GM18511 (cell line): ENCODE measurements around the gene B4GALT6.

ENCODE experiments used
- ATAC-seq: cut with Tn5 transposase; IDR thresholded peaks from one replicate; pipeline ENCODE4 v1.9.1; 2021; ENCODE audit warnings: mild to moderate bottlenecking, moderate library complexity; ENCODE audit not compliant: unreplicated experiment

B4GALT6 gene

DNA sequence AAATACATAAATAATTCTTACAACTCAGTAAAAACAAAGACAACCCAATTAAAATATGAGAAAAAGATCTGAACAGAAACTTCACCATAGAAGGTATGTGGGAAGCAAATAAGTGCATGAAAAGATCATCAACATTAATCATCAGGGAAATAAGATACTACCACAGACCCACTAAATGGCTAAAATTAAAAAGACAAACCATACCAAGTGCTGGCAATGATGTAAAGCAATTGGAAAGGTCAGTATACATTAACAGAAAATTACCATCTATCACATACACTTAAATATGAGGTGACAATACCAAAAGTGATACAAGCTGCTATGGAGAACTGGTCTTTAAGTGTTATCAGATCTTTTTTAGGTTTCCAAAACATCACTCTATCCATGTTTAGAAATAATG lies 48.0 kb downstream of the B4GALT6 start:
- ATAC-seq, result no peak

DNA sequence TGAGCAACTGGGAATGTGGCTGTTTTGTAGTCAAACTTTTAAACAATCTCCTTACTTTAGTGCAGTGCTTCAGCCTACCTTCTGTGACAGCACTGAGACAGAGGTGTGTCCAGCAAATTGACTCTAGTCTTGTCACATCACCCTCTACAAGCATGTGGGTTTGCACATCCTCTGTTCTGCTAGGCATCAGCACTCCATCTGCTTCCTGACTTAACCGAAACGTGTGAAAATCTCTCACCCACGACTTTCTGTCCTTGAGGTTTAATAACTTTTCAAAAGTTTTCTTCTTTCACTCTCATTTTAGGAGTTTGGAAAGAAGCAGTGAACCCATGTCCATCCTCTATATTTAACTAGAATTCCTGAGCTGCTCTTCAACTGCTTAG lies 50.1 kb downstream of the B4GALT6 start:
- ATAC-seq, result peak; percentile 98

DNA sequence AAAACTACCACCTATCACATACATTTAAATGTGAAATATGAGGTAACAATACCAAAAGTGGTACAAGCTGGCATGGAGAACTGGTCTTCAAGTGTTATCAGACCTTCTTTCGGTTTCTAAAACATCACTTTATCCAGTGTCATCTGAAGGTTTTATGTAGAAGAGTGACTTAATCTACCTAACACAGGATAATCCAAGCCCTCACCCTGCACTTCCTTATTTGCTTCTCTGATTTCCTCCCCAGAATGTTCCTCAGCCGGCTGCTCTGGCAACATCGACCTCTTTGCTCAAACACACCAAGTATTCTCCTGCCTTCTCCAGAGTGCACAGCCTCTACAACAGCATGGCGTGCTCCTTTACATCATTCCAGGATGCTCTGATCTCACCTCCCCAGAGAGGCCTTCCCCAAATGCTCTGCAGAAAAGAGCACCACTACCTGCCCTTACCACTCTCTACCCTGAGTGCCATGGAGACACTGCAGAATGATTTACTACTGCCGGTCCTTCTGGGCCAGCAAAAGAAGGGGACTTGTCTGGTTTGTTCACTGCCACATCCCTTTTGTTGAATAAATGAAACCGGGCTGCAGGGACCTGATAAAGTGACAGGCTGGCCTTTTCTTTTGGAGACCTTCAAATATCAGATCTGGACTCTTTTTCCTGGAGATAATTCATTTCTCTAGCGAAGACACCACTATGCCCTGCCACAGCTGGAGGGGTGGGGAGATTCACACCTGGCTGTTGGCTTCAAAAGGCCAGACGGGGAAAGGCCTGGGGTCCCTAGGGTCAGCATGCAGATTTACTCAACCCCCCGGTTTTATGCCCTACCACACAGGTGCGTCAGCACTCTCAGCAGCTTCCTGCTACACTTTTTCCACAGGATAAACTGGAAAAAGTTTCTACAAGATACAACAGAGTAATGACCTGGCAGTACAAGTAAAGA lies 50.7 kb downstream of the B4GALT6 start:
- peak; percentile 31 for ATAC-seq

DNA sequence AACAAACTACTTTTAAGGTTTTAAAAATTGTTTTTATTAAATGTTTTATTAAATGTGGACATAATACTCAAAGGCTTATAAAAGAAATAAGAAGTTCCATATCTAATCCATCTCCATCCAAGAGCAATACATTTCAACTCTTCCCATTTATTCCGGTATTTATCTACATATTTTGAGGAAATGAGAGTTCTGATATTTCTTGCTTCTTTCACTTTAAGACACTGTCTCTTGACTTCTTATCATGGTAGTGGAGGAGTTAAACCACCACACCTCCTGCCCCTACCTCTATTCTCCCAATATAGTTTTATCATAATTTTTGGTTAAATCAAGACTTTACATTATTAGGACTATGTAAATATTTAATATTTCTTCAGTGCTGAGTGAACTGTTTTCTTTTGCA lies 52.0 kb downstream of the B4GALT6 start:
- ATAC-seq, result no peak

DNA sequence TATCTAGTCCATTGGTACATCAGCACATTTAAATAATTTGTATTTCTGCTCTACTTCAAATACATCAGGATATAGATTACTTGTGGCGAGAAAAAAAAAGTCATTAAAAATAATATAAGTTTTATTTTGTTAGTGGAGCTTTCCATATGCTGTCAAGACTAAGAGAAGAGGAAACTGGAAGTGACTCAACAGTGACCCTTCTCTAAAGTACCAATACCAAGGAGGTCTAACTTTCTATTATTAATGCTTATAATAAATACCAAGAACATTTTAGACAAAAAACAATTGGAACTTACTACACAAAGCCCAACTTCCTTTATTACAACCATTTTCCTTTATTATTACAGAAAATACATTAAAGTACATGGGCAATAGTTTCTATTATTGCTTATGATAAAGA lies 52.9 kb downstream of the B4GALT6 start:
- no peak for ATAC-seq

DNA sequence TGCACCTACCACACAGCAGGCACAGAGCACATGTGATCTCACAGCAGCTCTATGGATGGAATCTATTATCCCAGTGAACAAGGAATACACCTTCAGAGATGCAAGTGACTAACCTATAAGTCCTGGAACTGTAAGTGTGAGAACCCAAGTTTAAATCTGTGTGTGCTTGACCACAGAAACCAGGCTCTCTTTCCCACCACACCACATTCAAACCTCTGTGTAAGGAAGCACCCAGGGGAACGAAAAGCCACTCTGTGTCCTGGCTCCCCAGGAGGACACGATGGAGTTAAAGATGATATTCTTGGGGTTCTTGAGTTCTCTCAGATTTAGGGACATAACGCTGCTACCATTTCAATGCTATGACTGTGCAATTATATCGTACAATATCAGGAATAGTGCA lies 53.8 kb downstream of the B4GALT6 start:
- no peak for ATAC-seq

DNA sequence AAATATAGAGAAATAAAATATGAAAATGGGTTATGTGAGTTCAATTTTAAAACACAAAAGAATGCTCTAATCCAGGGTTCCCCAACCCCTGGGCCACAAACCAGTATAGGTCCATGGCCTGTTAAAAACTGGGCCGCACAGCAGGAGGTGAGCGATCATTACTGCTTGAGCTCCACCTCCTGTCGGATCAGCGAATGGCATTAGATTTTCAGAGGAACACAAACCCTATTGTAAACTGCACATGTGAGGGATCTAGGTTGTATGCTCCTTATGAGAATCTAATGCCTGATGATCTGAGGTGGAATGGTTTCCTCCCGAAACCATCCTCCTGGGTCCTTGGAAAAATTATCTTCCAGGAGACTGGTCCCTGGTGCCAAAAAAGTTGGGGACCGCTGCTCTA lies 58.0 kb downstream of the B4GALT6 start:
- no peak for ATAC-seq

DNA sequence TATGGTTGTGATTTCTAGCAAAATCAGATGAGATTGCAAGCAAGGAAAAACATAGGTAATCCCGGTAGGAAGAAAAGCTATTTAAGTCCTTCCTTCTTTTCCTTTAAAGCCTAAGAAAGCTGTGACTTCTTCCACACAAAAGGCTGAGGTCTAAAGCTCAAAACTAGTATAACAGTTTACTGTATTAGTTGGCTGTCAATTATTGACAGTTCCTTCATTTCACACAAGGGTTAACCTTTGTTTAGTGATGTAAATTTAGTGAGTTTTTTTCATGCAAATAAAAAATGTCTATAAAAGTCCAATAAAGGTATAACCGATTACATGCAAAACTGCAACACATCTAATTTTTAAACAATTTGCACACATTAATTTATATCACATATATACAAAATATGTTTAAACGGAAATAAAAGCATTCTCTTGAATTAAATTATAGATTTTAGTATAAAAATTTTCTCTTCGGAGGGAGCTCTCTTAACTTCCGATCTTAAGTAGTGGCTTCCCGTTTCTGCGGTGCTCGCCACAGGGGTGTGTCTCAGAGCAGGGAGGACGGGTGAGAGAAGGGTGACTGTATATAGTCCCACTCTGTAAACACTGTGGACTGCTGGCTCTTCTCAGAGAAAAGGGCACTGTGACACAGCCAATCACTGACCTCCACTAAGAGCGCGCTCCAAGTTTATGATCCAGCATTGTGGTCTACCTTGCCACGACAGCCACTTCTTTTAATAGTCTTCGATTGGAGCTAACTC lies 59.3 kb downstream of the B4GALT6 start:
- no peak for ATAC-seq

DNA sequence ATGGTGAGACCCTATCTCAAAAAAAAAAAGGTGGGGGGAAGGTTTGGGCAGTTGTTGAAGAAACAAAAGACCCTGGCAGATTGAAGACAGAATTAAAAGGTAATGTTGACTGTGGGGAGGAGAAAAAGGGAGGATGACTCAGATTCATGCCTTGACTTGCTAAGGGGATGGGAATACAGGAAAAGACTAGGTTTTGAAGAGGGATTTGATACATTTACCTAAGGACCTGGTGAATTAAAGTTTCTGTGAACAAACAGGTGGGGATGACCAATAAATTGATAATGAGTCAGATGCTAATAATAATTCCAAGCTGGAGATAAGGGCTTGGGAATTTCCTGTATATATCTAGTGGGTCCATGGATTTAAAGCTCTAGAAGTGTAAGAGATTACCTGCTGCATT lies 65.1 kb downstream of the B4GALT6 start:
- ATAC-seq, result no peak

DNA sequence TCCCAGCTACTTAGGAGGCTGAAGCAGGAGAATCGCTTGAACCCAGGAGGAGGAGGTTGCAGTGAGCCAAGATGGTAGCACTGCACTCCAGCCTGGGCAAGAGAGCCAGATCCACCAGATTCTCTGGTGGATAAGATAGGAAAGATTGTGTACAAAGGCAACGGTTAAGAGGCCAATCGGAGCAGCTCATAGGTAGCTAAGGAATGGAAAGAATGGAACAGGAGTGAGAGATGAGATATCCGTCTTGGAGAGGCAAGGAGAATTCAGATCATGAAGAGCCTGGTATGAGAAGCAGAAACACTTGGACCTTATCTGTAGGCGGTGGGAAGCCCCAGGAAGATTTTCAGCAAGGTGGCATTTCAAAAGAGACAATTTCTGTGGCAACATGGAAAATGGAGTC lies 65.6 kb downstream of the B4GALT6 start:
- ATAC-seq, result no peak

DNA sequence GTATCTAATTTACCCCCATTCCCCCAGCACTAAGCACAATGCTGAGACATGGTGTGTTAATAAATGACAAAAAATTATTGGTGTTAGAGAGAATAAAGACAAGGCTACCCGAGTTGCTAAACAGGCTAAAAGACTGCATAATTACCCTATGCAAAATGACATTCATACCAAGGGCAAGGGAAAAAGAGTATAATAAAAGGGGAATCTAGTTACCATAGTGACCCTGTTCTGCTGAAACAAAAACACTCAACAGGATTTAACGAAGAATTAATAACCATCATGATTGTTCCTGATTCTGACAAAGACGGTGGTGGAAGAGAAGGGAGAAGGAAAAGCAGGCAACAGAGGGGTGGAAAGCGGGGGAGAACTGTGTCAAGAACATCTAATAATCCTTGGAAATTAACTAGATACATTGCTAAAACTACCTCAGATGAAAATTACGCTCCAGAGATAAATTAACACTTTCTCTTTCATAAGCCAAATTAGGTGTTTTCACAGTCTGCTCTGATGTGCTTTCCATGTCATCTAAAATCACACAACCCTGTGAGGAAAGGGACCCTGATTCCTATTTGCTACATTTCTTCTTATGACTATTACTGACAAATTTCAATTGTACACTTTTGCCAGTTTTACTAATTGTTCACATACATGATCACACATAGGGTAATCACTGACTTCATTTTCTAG lies 67.2 kb downstream of the B4GALT6 start:
- ATAC-seq, result no peak

DNA sequence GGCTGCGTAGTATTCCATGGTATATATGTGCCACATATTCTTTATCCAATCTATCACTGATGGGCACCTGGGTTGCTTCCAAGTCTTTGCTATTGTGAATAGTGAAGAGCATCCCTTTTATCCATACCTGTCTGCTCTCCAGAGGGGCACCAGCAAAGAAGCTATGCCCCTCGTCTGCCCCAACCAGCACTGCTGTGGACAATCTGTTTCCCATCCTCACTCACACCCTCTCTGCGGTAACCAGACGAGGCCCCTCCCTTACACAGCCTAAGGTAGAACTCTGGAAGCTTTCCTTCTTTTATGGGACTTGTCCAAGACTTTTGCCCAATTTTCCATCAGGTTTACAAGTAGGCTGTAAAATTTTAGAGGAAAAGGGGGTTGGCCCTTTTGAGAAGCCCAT lies 67.8 kb downstream of the B4GALT6 start:
- no peak for ATAC-seq

DNA sequence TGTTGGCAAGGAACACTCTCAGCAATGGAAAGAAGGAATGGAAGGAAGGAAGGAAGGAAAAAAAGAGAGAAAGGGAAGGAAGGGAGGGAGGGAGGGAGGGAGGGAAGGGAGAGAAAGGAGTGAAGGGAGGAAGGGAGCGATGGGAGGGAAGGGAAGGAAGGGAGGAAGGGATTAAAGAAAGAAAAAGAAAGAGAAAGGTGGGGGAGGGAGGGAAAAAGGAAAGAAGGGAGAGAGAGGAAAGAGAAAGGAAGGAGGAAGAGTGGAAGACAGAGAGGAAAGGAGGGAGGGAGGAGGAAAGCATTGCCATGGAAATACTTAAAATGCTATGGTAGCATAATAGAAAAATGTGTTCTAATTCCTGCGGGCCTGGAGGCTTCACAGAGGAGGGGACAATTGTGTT lies 70.3 kb downstream of the B4GALT6 start:
- ATAC-seq, result no peak

DNA sequence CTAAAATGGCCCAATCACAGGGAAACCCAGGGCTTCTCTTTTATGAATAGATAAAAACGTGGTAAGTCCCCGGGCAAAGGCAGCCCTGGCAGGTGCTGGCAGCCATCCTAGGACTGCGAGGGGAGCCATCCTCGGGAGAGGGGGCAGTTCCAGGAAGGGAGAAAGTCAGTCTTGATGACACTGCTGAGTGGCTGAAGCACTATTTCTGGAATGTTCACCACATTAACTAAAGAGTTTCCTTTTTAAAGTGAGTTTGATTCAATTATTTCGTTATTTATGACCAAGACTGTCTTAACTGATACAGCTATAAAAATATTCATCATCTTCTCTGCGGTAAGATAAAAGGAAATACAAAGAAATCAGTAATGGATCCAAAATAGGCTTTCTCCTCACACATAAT lies 72.3 kb downstream of the B4GALT6 start:
- no peak for ATAC-seq

DNA sequence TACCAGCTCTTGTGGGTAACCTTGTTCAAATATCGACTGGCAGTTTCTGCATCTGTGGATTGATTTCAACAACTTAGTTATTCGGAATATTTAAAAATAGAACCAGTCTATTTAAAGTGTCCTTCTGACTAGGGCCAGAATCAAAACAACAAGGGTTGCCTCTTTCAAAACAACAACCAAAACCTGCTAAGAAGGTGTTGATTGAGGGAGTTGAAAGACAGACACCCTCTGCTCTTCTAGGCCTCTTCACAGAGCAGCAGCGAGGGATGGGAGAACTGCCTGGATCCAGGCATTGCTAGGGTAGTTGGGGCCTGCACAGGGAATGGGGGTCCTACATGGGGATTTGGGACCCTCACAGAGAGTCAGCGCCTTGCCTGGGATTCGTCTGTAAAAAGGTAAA lies 72.9 kb downstream of the B4GALT6 start:
- ATAC-seq, result no peak

DNA sequence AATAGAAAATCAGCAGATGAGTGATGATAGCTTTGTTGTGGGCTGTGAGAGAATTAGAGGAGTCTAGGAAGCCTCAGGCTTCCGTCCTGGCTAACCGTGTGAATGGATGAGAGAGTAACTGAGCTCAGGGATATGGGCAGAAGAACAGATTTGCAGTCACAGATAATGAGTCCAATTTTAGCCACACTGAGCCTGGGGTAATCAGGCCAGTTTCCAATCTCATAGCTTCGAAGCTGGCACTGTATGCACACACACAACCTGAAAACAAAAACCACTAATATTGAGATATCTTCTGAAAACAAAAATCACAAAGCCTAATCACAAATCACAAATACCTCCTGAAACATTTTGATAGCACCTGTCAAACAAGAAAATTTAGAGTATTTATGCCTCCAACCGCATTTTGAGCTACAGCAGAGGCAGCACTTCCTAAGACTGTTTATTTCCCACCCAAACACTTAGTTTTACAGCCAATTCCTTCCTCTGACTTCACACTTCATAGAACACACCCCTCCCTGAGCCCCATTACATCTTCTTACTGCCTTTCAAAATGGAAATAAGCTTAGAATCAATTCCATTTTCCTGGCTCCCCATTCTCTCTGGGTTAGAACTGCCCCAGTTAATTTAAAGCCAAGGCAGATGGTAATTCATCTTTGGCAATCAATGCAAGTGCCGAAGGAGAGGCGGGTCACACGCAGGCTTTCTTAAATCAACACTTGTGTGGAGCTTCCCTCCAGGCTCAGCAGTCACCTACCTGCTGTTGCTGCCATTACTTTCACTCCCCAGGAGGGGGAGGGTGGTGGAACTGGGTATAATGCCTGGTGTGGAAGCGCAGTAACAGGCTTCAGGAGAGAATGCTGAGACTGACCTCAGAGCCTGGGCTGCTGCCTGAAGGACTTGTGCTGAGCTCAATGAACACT lies 73.8 kb downstream of the B4GALT6 start:
- ATAC-seq, result peak; percentile 52

DNA sequence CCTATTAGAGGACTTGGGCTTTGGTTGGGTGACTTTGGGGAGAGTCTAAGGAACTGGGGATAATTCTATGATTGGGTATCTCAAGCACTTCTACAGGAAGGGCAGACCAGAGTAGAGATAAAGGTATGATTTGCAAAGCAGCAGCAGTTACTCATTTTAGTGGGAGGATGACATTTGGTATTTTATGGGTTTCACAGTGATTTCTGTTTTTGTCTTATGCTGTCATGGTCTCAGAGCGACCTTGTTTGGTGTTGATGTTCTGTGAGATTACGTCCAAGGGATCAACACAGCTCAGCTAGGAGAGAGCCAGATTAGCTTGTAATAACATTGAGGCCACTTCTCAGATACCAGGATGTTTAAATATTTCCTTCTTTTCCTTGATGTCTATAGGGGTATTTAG lies 74.5 kb downstream of the B4GALT6 start:
- no peak for ATAC-seq

DNA sequence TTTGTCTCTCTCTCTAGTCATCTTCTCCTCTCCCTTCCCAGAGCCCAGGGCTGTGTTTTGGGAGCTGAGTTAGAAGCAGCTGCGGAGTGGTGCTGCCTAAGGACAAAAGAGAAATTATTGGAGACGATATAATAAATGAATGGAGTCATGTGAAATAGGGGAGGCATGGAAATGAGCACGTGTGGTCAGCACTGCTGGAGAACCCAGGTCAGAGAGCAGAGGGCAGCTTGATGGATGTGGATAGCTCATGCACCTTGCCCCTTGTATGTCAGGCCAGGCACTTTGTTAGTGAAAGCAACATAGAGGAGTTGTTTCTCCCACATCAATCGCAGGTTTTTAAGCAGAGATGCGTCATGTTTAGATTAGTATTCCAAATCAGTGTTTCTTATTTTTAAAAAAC lies 77.0 kb downstream of the B4GALT6 start:
- ATAC-seq, result no peak

DNA sequence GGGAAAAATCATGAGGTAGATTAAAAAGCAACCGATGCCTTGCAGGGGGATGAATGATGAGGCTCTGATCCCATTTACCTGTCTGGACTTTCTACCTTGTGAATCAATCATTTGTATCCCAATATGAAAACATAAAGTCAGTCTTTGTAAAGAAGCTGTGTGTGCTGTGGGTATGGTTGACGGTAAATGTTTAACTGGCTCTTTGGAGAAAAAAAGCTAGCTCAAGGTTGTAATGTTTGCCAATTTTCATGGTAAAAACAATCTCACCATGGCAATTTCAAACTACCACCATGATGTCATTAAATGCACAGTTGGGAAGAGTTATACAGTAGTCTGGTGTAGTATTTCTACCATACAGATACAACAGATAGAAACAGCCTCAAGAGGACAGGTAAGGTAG lies 78.1 kb downstream of the B4GALT6 start:
- no peak for ATAC-seq

DNA sequence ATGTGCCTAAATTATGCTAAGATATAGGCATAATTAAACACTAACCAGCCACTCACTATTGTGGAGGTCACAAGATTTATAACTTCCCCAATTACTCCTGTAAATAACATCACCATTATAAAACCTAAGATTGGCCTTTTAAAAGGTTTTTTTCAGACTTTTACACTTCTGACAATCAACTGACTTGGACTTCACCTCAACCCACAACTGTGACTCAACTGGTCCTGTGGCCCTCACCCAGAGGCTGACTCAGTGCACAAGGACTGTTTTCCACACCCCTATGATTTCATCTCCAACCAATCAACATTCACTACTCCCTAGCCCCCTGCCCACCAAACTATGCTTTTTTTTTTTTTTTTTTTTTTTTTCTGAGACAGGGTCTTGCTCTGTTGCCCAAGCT lies 81.1 kb downstream of the B4GALT6 start:
- ATAC-seq, result no peak
